Karpas-422 (cell line): Measurements from ENCODE around the gene ABTB1. TPM values are rescaled to one million over a fixed set of nuclear protein-coding genes. Genes with fewer than 3 reads are reported as not detected.
"Not testable (repeated sequence)": the region's sequence is repeated elsewhere in the genome, so short reads cannot be mapped to it uniquely, and the experiment has no call there.

Source experiments
- DNase-seq: peaks from one replicate; pipeline ENCODE4 v3.0.0-alpha.2; 2015
- H2AFZ ChIP-seq: fragments of 200-600 bp; sonication (generic); 2 replicates; pipeline ENCODE4 v1.6.1; 2014; ENCODE audit warnings: antibody characterized with exemption, low read length, mixed read lengths
- H3K27ac ChIP-seq: fragments of 200-600 bp; sonication (generic); 2 replicates; pipeline ENCODE4 v1.5.1; 2014; ENCODE audit warnings: mild to moderate bottlenecking, low read length, moderate library complexity
- H3K27me3 ChIP-seq: fragments of 200-600 bp; sonication (generic); 2 replicates; pipeline ENCODE4 v1.6.1; 2014; ENCODE audit warnings: low read length, mixed read lengths
- H3K36me3 ChIP-seq: fragments of 200-600 bp; sonication (generic); 2 replicates; pipeline ENCODE4 v1.6.1; 2014; ENCODE audit warnings: low read length, mixed read lengths; ENCODE audit not compliant: insufficient read depth
- H3K4me1 ChIP-seq: fragments of 200-600 bp; sonication (generic); 2 replicates; pipeline ENCODE4 v1.6.1; 2014; ENCODE audit warnings: mild to moderate bottlenecking, low read length, mixed read lengths
- H3K4me2 ChIP-seq: fragments of 200-600 bp; sonication (generic); 2 replicates; pipeline ENCODE4 v1.6.1; 2014; ENCODE audit warnings: low read length, low read depth, mild to moderate bottlenecking; ENCODE audit not compliant: poor library complexity, severe bottlenecking
- H3K4me3 ChIP-seq: fragments of 200-600 bp; sonication (generic); 2 replicates; pipeline ENCODE4 v1.5.1; 2014; ENCODE audit warnings: mild to moderate bottlenecking, antibody characterized with exemption, low read length, mixed read lengths
- H3K79me2 ChIP-seq: fragments of 200-600 bp; sonication (generic); 2 replicates; pipeline ENCODE4 v1.6.1; 2014; ENCODE audit warnings: mild to moderate bottlenecking, low read length, mixed read lengths
- H3K9ac ChIP-seq: fragments of 200-600 bp; sonication (generic); 2 replicates; pipeline ENCODE4 v1.6.0; 2014; ENCODE audit warnings: low read length
- H3K9me2 ChIP-seq: fragments of 200-600 bp; sonication (generic), shearing (Covaris generic); replicated peaks from 2 replicates; pipeline ENCODE4 v1.6.0; 2014; ENCODE audit warnings: mild to moderate bottlenecking, low read length, moderate library complexity; ENCODE audit not compliant: insufficient read depth
- H3K9me3 ChIP-seq: fragments of 300-700, 200-600 bp; sonication (generic); 2 replicates; pipeline ENCODE4 v1.6.1; 2014; ENCODE audit warnings: low read length, mixed read lengths
- H4K20me1 ChIP-seq: fragments of 200-600 bp; sonication (generic); 2 replicates; pipeline ENCODE4 v1.6.1; 2014; ENCODE audit warnings: mild to moderate bottlenecking, antibody characterized with exemption, low read length, low read depth; ENCODE audit not compliant: insufficient read depth
- total RNA-seq: library from RNA; depleted of rRNA; stranded (reverse); fragments of >200 nt; shearing (Covaris generic); gene quantifications from 2 replicates; pipeline ENCODE4 v1.2.3, GENCODE V29; 2014; ENCODE audit warnings: low replicate concordance

ABTB1 gene
- total RNA-seq, 1 experiment from 2014 or later, result 25.5 TPM

DNA sequence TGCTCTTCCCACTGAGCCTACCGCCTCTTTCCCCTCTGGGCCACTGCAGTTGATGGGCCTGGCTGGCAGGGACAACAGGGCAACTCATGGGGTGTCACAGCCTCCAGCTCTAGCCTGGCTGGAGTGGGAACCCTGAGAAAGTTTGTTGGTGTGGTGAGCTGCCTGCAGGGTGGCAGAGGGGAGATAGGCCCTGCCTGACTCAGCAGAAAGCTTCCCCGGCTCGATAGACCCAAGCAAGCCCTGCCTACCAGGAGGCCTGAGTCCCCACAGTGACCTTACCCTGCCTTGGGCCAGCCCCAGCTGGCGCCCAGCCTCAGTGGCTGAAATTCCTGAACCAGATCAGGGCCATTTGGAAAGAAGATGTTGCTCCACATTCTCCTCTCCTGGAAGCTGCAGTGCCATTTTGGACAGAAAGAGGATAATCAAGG, 29.4 kb downstream of the ABTB1 start:
- no peaks in the 10 kb centered on the region for H3K27me3 ChIP-seq
- peaks cover 63% of the 10 kb centered on the region for H3K4me1 ChIP-seq
- no peaks in the 10 kb centered on the region for H4K20me1 ChIP-seq
- DNase-seq, result no peak
- peaks cover 34% of the 10 kb centered on the region for H3K79me2 ChIP-seq
- H2AFZ ChIP-seq, result no peak overlapping the region
- no peak overlapping the region for H3K4me2 ChIP-seq
- H3K9me2 ChIP-seq, result no peaks in the 10 kb centered on the region
- no peak overlapping the region for H3K4me3 ChIP-seq
- peak overlapping the region; percentile 51 for H3K27ac ChIP-seq
- H3K9me3 ChIP-seq, result no peaks in the 10 kb centered on the region
- H3K9ac ChIP-seq, result no peak overlapping the region
- H3K36me3 ChIP-seq, result peaks cover 38% of the 10 kb centered on the region

DNA sequence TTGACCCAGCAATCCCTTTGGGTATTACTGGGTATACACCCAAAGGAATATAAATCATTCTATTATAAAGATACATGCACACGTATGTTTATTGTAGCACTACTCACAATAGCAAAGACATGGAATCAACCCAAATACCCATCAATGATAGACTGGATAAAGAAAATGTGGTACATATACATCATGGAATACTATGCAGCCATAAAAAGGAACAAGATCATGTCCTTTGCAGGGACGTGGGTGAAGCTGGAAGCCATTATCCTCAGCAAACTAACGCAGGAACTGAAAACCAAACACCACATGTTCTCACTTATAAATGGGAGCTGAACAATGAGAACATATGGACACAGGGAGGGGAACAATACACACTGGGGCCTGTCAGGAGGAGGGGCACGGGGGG, 32.1 kb downstream of the ABTB1 start:
- peaks cover 46% of the 10 kb centered on the region for H3K36me3 ChIP-seq
- H3K4me2 ChIP-seq, H3K27me3 ChIP-seq, H2AFZ ChIP-seq, H3K9me3 ChIP-seq, H3K27ac ChIP-seq, H3K4me3 ChIP-seq, H3K9me2 ChIP-seq, DNase-seq, H3K9ac ChIP-seq, H4K20me1 ChIP-seq: not testable (repeated sequence)
- peaks cover 37% of the 10 kb centered on the region for H3K4me1 ChIP-seq
- H3K79me2 ChIP-seq, result peaks cover 51% of the 10 kb centered on the region

DNA sequence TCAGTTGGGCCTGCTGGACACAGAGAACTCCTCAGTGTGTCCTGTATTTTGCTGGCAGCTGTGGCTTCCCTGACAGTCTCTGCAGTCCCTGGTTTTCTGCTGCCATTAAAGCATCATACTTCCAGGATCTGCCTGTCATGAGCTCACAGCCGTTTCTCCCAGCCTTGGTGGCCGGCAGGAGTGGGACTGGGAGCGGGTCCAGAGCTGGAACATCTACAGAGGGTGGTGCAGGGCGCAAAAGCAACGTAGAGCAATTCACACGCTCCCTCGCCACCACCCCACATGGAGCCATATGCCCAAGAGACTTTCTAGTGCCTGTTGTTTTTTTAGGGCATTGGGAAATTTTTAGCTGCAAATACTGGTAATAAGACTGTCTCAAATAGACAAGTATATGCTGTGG, 33.6 kb downstream of the ABTB1 start:
- Histone ChIP-seq H3K36me3 (peaks cover 49% of the 10 kb centered on the region), H2AFZ (no peak overlapping the region)
- DNase-seq, result no peak

GRCh38 chr3:127706785-127707351, 34.1 kb downstream of the ABTB1 start:
- DNase-seq, result no peak
- Histone ChIP-seq H3K27ac (no peak overlapping the region; the same call in 1 of the 2 replicates), H3K36me3 (peaks cover 50% of the 10 kb centered on the region), H3K9me2 (no peaks in the 10 kb centered on the region), H3K27me3 (no peaks in the 10 kb centered on the region), H3K79me2 (peaks cover 56% of the 10 kb centered on the region), H3K4me3 (no peak overlapping the region), H2AFZ (no peak overlapping the region), H3K4me2 (no peak overlapping the region), H4K20me1 (no peaks in the 10 kb centered on the region), H3K9me3 (no peaks in the 10 kb centered on the region), H3K9ac (no peak overlapping the region), H3K4me1 (peaks cover 18% of the 10 kb centered on the region)

More for the DNA sequence above, 33.6 kb downstream of the ABTB1 start:
- H3K79me2 ChIP-seq, result peaks cover 58% of the 10 kb centered on the region
- H3K4me1 ChIP-seq, result peaks cover 24% of the 10 kb centered on the region
- no peaks in the 10 kb centered on the region for H3K9me2 ChIP-seq
- H3K9me3 ChIP-seq, result no peaks in the 10 kb centered on the region
- H3K27ac ChIP-seq, result no peak overlapping the region
- no peak overlapping the region for H3K4me2 ChIP-seq
- H3K9ac ChIP-seq, result no peak overlapping the region
- H3K4me3 ChIP-seq, result no peak overlapping the region
- H4K20me1 ChIP-seq, result no peaks in the 10 kb centered on the region
- no peaks in the 10 kb centered on the region for H3K27me3 ChIP-seq

DNA sequence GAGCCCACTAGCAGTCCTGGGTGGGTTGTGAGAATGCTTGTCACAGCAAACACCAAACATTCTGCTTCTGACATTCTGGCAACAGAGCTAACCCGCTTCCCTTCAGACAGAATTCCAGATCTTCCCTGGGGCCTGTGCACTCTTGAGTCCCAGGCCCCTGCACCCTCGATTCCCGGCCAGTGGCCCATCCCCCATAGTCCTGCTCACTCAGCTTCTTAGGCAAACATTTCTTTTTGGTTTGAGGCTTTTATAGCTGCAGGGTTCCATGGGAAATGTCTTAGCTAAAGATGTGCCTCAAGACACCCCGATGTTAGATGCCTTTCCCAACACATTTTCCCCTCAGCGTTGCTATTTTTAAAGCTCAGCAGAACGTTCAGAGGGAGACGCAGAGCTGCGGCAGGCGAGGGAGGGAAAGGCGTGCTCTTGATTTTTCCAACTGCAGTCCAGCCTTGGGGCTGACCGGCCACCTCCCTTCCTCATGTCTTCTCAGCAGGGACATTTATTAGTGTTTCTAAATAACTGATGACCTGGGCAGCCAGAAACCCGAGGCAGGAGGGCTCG, 35.2 kb downstream of the ABTB1 start:
- no peaks in the 10 kb centered on the region for H4K20me1 ChIP-seq
- no peak for DNase-seq
- H3K36me3 ChIP-seq, result peaks cover 44% of the 10 kb centered on the region
- no peaks in the 10 kb centered on the region for H3K9me2 ChIP-seq
- no peak overlapping the region for H2AFZ ChIP-seq
- H3K9ac ChIP-seq, result no peak overlapping the region
- H3K4me2 ChIP-seq, result no peak overlapping the region
- H3K27me3 ChIP-seq, result no peaks in the 10 kb centered on the region
- no peaks in the 10 kb centered on the region for H3K9me3 ChIP-seq
- no peak overlapping the region for H3K4me3 ChIP-seq
- H3K4me1 ChIP-seq, result peaks cover 10% of the 10 kb centered on the region
- H3K27ac ChIP-seq, result no peak overlapping the region
- peaks cover 52% of the 10 kb centered on the region for H3K79me2 ChIP-seq

- H2AFZ ChIP-seq, result no peak overlapping the region
- H3K9me3 ChIP-seq, result no peaks in the 10 kb centered on the region
- H3K27me3 ChIP-seq, result no peaks in the 10 kb centered on the region
- peak overlapping the region; percentile 1; the same call in 1 of the 2 replicates for H3K27ac ChIP-seq
- no peak for DNase-seq
- H3K4me3 ChIP-seq, result no peak overlapping the region
- peaks cover 44% of the 10 kb centered on the region for H3K36me3 ChIP-seq
- no peak overlapping the region for H3K9ac ChIP-seq
- H3K9me2 ChIP-seq, result no peaks in the 10 kb centered on the region
- peaks cover 1% of the 10 kb centered on the region for H3K4me1 ChIP-seq
- no peak overlapping the region for H3K4me2 ChIP-seq
- peaks cover 45% of the 10 kb centered on the region for H3K79me2 ChIP-seq
- H4K20me1 ChIP-seq, result no peaks in the 10 kb centered on the region
Observed at GRCh38 chr3:127708837-127709236, 36.1 kb downstream of the ABTB1 start.

- Histone ChIP-seq H3K27me3 (no peaks in the 10 kb centered on the region), H3K4me2 (no peak overlapping the region), H3K79me2 (peaks cover 48% of the 10 kb centered on the region), H3K9me2 (no peaks in the 10 kb centered on the region), H3K4me3 (no peak overlapping the region), H2AFZ (no peak overlapping the region), H3K9ac (no peak overlapping the region), H4K20me1 (no peaks in the 10 kb centered on the region), H3K27ac (peak overlapping the region; percentile 1; the same call in 1 of the 2 replicates), H3K36me3 (peaks cover 48% of the 10 kb centered on the region), H3K9me3 (no peaks in the 10 kb centered on the region), H3K4me1 (peaks cover 2% of the 10 kb centered on the region; the same call in 1 of the 2 replicates)
- no peak for DNase-seq
Observed at GRCh38 chr3:127709320-127710060, 36.7 kb downstream of the ABTB1 start.

DNA sequence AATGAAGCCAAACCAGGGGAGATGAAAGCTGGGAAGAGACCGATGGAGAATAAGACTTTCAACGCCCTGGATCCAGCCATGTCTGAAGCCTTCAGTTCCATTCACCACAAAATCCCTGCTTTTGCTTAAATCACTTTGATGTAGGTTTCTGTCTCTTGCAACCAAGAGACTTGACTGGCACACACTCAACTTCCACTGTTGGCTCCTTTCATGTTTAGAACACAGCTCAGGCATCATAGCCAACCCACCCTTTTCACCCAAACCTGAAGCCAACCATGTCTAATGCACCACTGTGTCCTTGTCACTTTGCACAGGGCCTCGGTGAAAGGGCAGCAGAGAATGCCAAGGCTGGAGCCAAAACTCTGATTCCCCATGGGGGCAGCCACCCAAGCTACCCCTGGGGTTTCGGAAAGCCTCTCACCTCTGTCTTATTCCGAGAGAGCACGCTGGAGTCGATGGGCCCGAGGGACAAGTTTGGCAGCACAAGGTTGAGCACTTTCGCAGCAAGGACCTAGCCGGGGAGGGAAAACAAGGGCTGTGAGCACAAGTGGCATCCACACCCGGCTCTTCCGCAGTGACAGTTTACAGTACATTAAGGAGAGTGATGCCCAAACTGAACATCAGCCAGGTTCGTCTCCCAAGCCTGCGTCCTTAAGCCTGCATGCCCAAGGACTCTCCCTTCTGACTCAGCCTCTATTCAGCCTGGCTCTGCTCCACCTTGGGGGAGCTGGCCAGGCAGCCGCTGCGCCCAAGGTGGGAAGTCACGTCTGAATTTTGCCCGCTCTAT, 37.6 kb downstream of the ABTB1 start:
- no peak overlapping the region for H3K4me2 ChIP-seq
- H3K9me2 ChIP-seq, result no peaks in the 10 kb centered on the region
- peaks cover 10% of the 10 kb centered on the region for H3K4me1 ChIP-seq
- DNase-seq, result no peak
- peaks cover 52% of the 10 kb centered on the region for H3K36me3 ChIP-seq
- no peak overlapping the region for H3K27ac ChIP-seq
- no peak overlapping the region for H3K4me3 ChIP-seq
- H2AFZ ChIP-seq, result no peak overlapping the region
- H3K79me2 ChIP-seq, result peaks cover 49% of the 10 kb centered on the region
- no peaks in the 10 kb centered on the region for H3K9me3 ChIP-seq
- H3K9ac ChIP-seq, result no peak overlapping the region
- no peaks in the 10 kb centered on the region for H4K20me1 ChIP-seq
- no peaks in the 10 kb centered on the region for H3K27me3 ChIP-seq
